Activated naive CD4-positive, alpha-beta T cell treated with anti-CD3 and anti-CD28 coated beads, Interleukin-2, amount 10 ng/mL, durations not matched to agents 7 days and 5 days (primary cell): ENCODE data around the gene ART4.

Experiments
- CTCF ChIA-PET: fragments of 350-600 bp; sonication (Branson Sonifier 250); formaldehyde crosslinking; loops from one replicate; lab custom pipeline; 2021; ENCODE audit warnings: antibody characterized with exemption; lab: Charles Lee
- DNase-seq: peaks from one replicate; pipeline ENCODE4 v3.0.0-alpha.2; 2020
- H3K27ac Mint-ChIP-seq: one replicate; pipeline ENCODE4 v1.8.0; 2021; ENCODE audit warnings: mild to moderate bottlenecking, moderate library complexity, mixed read lengths
- H3K27me3 Mint-ChIP-seq: one replicate; pipeline ENCODE4 v1.8.0; 2021; ENCODE audit warnings: mild to moderate bottlenecking, mixed read lengths
- H3K36me3 Mint-ChIP-seq: one replicate; pipeline ENCODE4 v1.8.0; 2021; ENCODE audit warnings: mixed read lengths
- H3K4me1 Mint-ChIP-seq: one replicate; pipeline ENCODE4 v1.8.0; 2021; ENCODE audit warnings: mixed read lengths
- H3K4me3 Mint-ChIP-seq: one replicate; pipeline ENCODE4 v1.8.0; 2021; ENCODE audit warnings: mild to moderate bottlenecking, moderate library complexity, mixed read lengths
- H3K9me3 Mint-ChIP-seq: one replicate; pipeline ENCODE4 v1.8.0; 2021; ENCODE audit warnings: mixed read lengths

ART4 gene

GRCh38 chr12:14842315-14842714 is 1.0 kb downstream of the ART4 start:
- Mint-ChIP-seq H3K4me1 (peaks cover 2% of the 10 kb centered on the region), H3K27ac (no peak overlapping the region), H3K36me3 (no peaks in the 10 kb centered on the region), H3K9me3 (no peaks in the 10 kb centered on the region), H3K27me3 (peaks cover 12% of the 10 kb centered on the region), H3K4me3 (no peak overlapping the region)
- DNase-seq = no peak
- CTCF ChIA-PET = interaction anchor here (11.1 kb wide), 1 partner anchor 151 kb away, joined by 106 read pairs; no protein-coding TSS in a partner anchor

- no peak for DNase-seq
- H3K4me3 Mint-ChIP-seq = no peak overlapping the region
- CTCF ChIA-PET = no interaction called here
Measured at GRCh38 chr12:14841761-14842160, 1.6 kb downstream of the ART4 start.

GRCh38 chr12:14840616-14841015 is 2.7 kb downstream of the ART4 start:
- H3K9me3 Mint-ChIP-seq = no peaks in the 10 kb centered on the region
- CTCF ChIA-PET = no interaction called here
- H3K27me3 Mint-ChIP-seq = peaks cover 12% of the 10 kb centered on the region
- no peak overlapping the region for H3K4me3 Mint-ChIP-seq
- H3K27ac Mint-ChIP-seq = no peak overlapping the region
- H3K36me3 Mint-ChIP-seq = no peaks in the 10 kb centered on the region
- no peak for DNase-seq
- peaks cover 2% of the 10 kb centered on the region for H3K4me1 Mint-ChIP-seq

More at GRCh38 chr12:14841761-14842160, 1.6 kb downstream of the ART4 start:
- no peaks in the 10 kb centered on the region for H3K9me3 Mint-ChIP-seq
- peaks cover 12% of the 10 kb centered on the region for H3K27me3 Mint-ChIP-seq
- H3K4me1 Mint-ChIP-seq = peaks cover 2% of the 10 kb centered on the region
- no peak overlapping the region for H3K27ac Mint-ChIP-seq
- H3K36me3 Mint-ChIP-seq = no peaks in the 10 kb centered on the region

GRCh38 chr12:14839262-14839661 is 4.1 kb downstream of the ART4 start:
- Mint-ChIP-seq H3K4me3 (no peak overlapping the region), H3K27me3 (peaks cover 12% of the 10 kb centered on the region), H3K4me1 (no peaks in the 10 kb centered on the region), H3K9me3 (no peaks in the 10 kb centered on the region), H3K36me3 (no peaks in the 10 kb centered on the region), H3K27ac (no peak overlapping the region)
- no peak for DNase-seq
- CTCF ChIA-PET = no interaction called here

- Mint-ChIP-seq H3K4me3 (no peak overlapping the region), H3K27me3 (peaks cover 7% of the 10 kb centered on the region), H3K4me1 (no peaks in the 10 kb centered on the region), H3K36me3 (no peaks in the 10 kb centered on the region), H3K9me3 (no peaks in the 10 kb centered on the region), H3K27ac (no peak overlapping the region)
- CTCF ChIA-PET = no interaction called here
- DNase-seq = no peak
Measured at GRCh38 chr12:14836336-14837210, 6.8 kb downstream of the ART4 start.

GRCh38 chr12:14834509-14834908 is 8.8 kb downstream of the ART4 start:
- CTCF ChIA-PET = no interaction called here

GRCh38 chr12:14833952-14834351 is 9.4 kb downstream of the ART4 start:
- no peak for DNase-seq
- Mint-ChIP-seq H3K27me3 (peaks cover 8% of the 10 kb centered on the region), H3K9me3 (no peaks in the 10 kb centered on the region), H3K36me3 (no peaks in the 10 kb centered on the region), H3K4me3 (no peak overlapping the region), H3K4me1 (no peaks in the 10 kb centered on the region), H3K27ac (no peak overlapping the region)
- CTCF ChIA-PET = interaction anchor here (1.1 kb wide), 1 partner anchor 388 kb away, joined by 3 read pairs; the partner anchor contains the start of gene RERG

More at GRCh38 chr12:14834509-14834908, 8.8 kb downstream of the ART4 start:
- Mint-ChIP-seq H3K9me3 (no peaks in the 10 kb centered on the region), H3K4me3 (no peak overlapping the region), H3K4me1 (no peaks in the 10 kb centered on the region), H3K27ac (no peak overlapping the region), H3K27me3 (peaks cover 12% of the 10 kb centered on the region), H3K36me3 (no peaks in the 10 kb centered on the region)
- no peak for DNase-seq

GRCh38 chr12:14833336-14833735 is 10.0 kb downstream of the ART4 start:
- Mint-ChIP-seq H3K9me3 (no peaks in the 10 kb centered on the region), H3K4me3 (no peak overlapping the region), H3K36me3 (no peaks in the 10 kb centered on the region), H3K27ac (no peak overlapping the region), H3K27me3 (peaks cover 8% of the 10 kb centered on the region), H3K4me1 (no peaks in the 10 kb centered on the region)
- DNase-seq = no peak
- CTCF ChIA-PET = interaction anchor here (0.7 to 1.1 kb wide), 2 partner anchors 204 to 388 kb away, joined by 3 read pairs; partner anchors contain the start of gene RERG

- Mint-ChIP-seq H3K4me3 (no peak overlapping the region), H3K27ac (no peak overlapping the region), H3K36me3 (no peaks in the 10 kb centered on the region), H3K4me1 (no peaks in the 10 kb centered on the region), H3K27me3 (peaks cover 8% of the 10 kb centered on the region), H3K9me3 (no peaks in the 10 kb centered on the region)
- DNase-seq = no peak
- CTCF ChIA-PET = no interaction called here
Measured at GRCh38 chr12:14828892-14829291, 14.4 kb downstream of the ART4 start.

GRCh38 chr12:14827043-14827442 is 16.3 kb downstream of the ART4 start:
- peaks cover 3% of the 10 kb centered on the region for H3K4me1 Mint-ChIP-seq
- H3K36me3 Mint-ChIP-seq = no peaks in the 10 kb centered on the region
- CTCF ChIA-PET = no interaction called here
- peaks cover 8% of the 10 kb centered on the region for H3K27me3 Mint-ChIP-seq
- no peak overlapping the region for H3K4me3 Mint-ChIP-seq
- no peak for DNase-seq
- H3K27ac Mint-ChIP-seq = no peak overlapping the region
- no peaks in the 10 kb centered on the region for H3K9me3 Mint-ChIP-seq

GRCh38 chr12:14826491-14826890 is 16.8 kb downstream of the ART4 start:
- no peaks in the 10 kb centered on the region for H3K36me3 Mint-ChIP-seq
- no peaks in the 10 kb centered on the region for H3K9me3 Mint-ChIP-seq
- no peak overlapping the region for H3K4me3 Mint-ChIP-seq
- no peak overlapping the region for H3K27ac Mint-ChIP-seq
- H3K4me1 Mint-ChIP-seq = peaks cover 3% of the 10 kb centered on the region
- H3K27me3 Mint-ChIP-seq = peaks cover 7% of the 10 kb centered on the region
- CTCF ChIA-PET = no interaction called here
- DNase-seq = no peak

GRCh38 chr12:14825256-14825655 is 18.1 kb downstream of the ART4 start:
- peaks cover 3% of the 10 kb centered on the region for H3K4me1 Mint-ChIP-seq

GRCh38 chr12:14824012-14824634 is 19.2 kb downstream of the ART4 start:
- Mint-ChIP-seq H3K27me3 (peaks cover 4% of the 10 kb centered on the region), H3K9me3 (no peaks in the 10 kb centered on the region), H3K36me3 (no peaks in the 10 kb centered on the region), H3K4me3 (no peak overlapping the region), H3K4me1 (peaks cover 3% of the 10 kb centered on the region), H3K27ac (no peak overlapping the region)
- DNase-seq = no peak
- CTCF ChIA-PET = no interaction called here

More at GRCh38 chr12:14825256-14825655, 18.1 kb downstream of the ART4 start:
- Mint-ChIP-seq H3K4me3 (no peak overlapping the region), H3K27me3 (peaks cover 4% of the 10 kb centered on the region), H3K9me3 (no peaks in the 10 kb centered on the region), H3K27ac (no peak overlapping the region), H3K36me3 (no peaks in the 10 kb centered on the region)
- CTCF ChIA-PET = no interaction called here
- DNase-seq = no peak

- Mint-ChIP-seq H3K27me3 (peaks cover 3% of the 10 kb centered on the region), H3K27ac (no peak within 1 kb of the TSS), H3K36me3 (no peaks in the 10 kb centered on the region), H3K4me1 (peaks cover 19% of the 10 kb centered on the region), H3K9me3 (no peaks in the 10 kb centered on the region), H3K4me3 (no peak within 1 kb of the TSS)
- CTCF ChIA-PET = interaction anchor here (1.2 kb wide), 1 partner anchor 45 kb away, joined by 3 read pairs; no protein-coding TSS in a partner anchor
- DNase-seq = no peak
Measured at GRCh38 chr12:14814014-14814413, 29.3 kb downstream of the ART4 start, which contains the start of gene SMCO3. Gene SMCO3, minus strand, starts transcription at chr12:14814182. Its CDS starts 7,502 bp downstream, at chr12:14806680.
